HCEC 1CT (cell line): ENCODE results near the gene DENND2D.
"Not testable (repeated sequence)": the region's sequence is repeated elsewhere in the genome, so short reads cannot be mapped to it uniquely, and the experiment has no call there.

Experiments used
- DNase-seq: peaks from one replicate; pipeline ENCODE4 v3.0.0-alpha.2; 2017

The DENND2D gene

GRCh38 chr1:111221633-111222291, 21.3 kb upstream of the DENND2D start:
- DNase-seq: no peak

GRCh38 chr1:111221276-111221632, 20.8 kb upstream of the DENND2D start:
- DNase-seq: no peak

GRCh38 chr1:111220302-111220890, 19.9 kb upstream of the DENND2D start:
- DNase-seq: no peak

GRCh38 chr1:111219557-111220286, 19.3 kb upstream of the DENND2D start:
- DNase-seq: no peak

GRCh38 chr1:111218701-111219556, 18.5 kb upstream of the DENND2D start:
- no peak for DNase-seq

GRCh38 chr1:111217183-111217910, 16.9 kb upstream of the DENND2D start:
- DNase-seq: no peak

- no peak for DNase-seq
Observed at GRCh38 chr1:111216751-111217150, 16.3 kb upstream of the DENND2D start.

GRCh38 chr1:111215285-111215684, 14.8 kb upstream of the DENND2D start:
- DNase-seq: not testable (repeated sequence)

GRCh38 chr1:111214884-111215283, 14.4 kb upstream of the DENND2D start:
- no peak for DNase-seq

GRCh38 chr1:111214074-111214801, 13.8 kb upstream of the DENND2D start:
- DNase-seq: no peak

GRCh38 chr1:111213412-111213811, 13.0 kb upstream of the DENND2D start:
- DNase-seq: no peak

- no peak for DNase-seq
Observed at GRCh38 chr1:111212634-111213335, 12.3 kb upstream of the DENND2D start.

- no peak for DNase-seq
Observed at GRCh38 chr1:111211921-111212320, 11.5 kb upstream of the DENND2D start.

GRCh38 chr1:111209622-111210021, 9.2 kb upstream of the DENND2D start:
- no peak for DNase-seq

- DNase-seq: no peak
Observed at GRCh38 chr1:111208921-111209320, 8.5 kb upstream of the DENND2D start.

GRCh38 chr1:111205714-111206050, 5.2 kb upstream of the DENND2D start:
- no peak for DNase-seq

- DNase-seq: no peak
Observed at GRCh38 chr1:111204983-111205713, 4.7 kb upstream of the DENND2D start.

GRCh38 chr1:111204201-111204982, 3.9 kb upstream of the DENND2D start:
- no peak for DNase-seq

GRCh38 chr1:111203681-111204200, 3.3 kb upstream of the DENND2D start:
- peak; percentile 18 for DNase-seq
